ENCODE results near the gene TMF1. TPM values are rescaled to one million over a fixed set of nuclear protein-coding genes. Genes with fewer than 3 reads are reported as not detected.

TMF1 gene
- total RNA-seq, 1 donor from 2014 or later, result 15.6 TPM

DNA sequence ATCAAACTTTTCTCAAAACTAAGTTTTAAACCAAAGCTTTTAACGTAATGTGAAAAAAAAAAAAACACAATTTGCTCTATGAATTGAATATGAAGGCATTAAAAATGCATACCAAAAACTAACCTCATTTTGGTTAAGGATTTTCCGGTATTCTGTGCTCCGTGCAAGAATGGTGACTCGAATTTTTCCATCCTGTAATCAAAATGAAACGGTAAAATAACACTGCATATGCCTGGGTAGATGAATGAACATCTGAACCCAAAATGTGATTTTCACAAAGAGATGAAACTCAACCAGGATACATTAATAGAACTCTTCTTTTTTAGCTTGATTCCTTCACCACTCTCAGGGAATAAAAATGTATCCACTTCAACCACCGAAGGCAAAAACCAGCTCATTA is 64.8 kb downstream of the TMF1 start:
- H3K4me3 ChIP-seq (ENCODE audit: low read depth, low read length), result no peak overlapping the region
- DNase-seq (ENCODE audit: low read depth), result no peak
- TF ChIP-seq, protein P1, sequence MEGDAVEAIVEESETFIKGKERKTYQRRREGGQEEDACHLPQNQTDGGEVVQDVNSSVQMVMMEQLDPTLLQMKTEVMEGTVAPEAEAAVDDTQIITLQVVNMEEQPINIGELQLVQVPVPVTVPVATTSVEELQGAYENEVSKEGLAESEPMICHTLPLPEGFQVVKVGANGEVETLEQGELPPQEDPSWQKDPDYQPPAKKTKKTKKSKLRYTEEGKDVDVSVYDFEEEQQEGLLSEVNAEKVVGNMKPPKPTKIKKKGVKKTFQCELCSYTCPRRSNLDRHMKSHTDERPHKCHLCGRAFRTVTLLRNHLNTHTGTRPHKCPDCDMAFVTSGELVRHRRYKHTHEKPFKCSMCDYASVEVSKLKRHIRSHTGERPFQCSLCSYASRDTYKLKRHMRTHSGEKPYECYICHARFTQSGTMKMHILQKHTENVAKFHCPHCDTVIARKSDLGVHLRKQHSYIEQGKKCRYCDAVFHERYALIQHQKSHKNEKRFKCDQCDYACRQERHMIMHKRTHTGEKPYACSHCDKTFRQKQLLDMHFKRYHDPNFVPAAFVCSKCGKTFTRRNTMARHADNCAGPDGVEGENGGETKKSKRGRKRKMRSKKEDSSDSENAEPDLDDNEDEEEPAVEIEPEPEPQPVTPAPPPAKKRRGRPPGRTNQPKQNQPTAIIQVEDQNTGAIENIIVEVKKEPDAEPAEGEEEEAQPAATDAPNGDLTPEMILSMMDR (conservative IDR thresholded peaks at IDR 0.05; ENCODE audit: low read depth, low read length), result no peak

DNA sequence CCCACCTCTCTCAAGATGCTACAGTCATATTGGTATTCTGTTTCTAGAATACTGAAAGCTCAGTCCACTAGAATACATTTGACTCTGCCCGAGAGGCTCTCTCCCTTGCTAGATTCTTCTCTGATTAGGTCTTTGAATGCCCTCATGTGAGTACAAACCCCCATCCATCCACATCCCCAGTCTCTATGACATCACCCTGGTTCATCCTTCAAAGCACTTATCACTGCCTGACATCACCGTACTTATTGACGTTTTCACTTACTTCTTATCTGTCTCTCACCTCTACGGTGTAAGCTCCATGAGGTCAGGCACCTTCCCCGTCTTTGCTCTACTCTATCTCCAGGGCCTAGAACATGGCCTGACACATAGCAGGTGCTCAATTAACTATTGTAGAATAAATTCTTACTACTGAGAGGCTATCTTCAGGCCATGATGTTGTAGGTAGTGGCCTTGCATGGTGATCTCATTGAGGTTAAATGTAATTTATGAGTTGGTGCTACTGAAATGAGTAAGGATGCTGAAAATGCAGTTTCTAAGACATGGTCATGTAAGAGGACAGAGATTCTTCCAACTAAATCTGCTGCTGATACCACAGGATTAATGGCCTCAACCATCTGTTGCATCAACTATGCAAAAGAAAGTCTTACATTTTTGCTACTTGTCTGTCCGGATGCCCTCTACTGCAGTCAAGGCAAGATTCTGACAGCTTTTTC is 65.5 kb downstream of the TMF1 start:
- no peak for DNase-seq (ENCODE audit: low read depth)
- TF ChIP-seq, protein P1 (conservative IDR thresholded peaks at IDR 0.05; ENCODE audit: low read depth, low read length), result no peak
- no peak overlapping the region for H3K4me3 ChIP-seq (ENCODE audit: low read depth, low read length)

DNA sequence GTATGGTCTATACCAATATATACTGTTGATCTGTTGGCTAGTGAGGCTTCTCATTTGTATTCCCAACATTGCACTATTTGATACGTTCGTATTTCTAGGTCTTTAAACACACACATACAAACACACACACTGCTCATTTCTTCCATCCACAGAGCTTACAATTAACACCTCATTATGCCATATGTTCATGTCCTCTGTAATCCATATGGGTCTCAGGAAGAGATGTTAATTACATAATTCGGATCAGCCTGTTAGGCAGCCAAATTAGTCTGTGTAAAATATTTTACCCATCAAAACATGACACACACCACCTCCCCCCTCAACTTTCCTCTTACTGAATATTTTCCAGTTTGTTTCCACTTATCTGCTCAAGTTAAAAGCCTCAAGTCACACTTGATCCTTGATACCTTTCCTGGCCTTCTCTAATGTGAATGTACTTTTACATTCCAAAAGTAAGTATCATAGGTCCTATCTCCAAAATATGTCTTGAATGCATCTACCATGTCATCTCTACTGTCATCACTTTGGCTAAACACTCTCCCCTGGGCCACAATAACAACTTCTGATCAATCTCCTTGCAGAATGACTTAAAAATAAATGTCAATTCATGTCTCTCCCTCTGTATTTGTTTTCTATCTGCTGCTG is 66.9 kb downstream of the TMF1 start:
- TF ChIP-seq, protein P1 (conservative IDR thresholded peaks at IDR 0.05; ENCODE audit: low read depth, low read length), result no peak
- no peak overlapping the region for H3K4me3 ChIP-seq (ENCODE audit: low read depth, low read length)
- DNase-seq (ENCODE audit: low read depth), result no peak

DNA sequence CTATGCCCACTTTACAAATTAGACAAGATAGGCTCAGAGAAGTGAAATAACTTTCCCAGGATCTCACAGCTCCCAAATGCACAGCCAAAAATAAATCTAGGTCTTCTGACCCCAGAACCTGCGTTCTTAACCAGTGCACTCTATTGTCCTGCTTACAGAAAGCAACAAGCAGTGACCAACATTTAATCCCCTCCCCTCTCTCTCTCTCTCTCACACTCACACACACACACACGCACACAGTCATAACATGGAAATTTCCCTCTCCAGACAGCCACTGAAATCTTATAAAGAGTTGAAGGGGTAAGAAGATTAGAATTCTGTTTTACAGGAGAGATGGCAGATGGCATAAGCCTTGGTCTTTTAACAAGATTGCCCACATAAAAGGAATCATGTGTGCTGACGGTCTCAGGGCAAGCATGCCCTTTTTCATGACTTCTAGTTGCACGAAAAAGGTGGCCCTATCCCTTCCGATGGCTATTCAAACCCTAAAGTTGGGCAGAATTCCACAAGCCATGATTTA is 68.1 kb downstream of the TMF1 start:
- TF ChIP-seq, protein P1 (conservative IDR thresholded peaks at IDR 0.05; ENCODE audit: low read depth, low read length), result no peak
- no peak for DNase-seq (ENCODE audit: low read depth)
- H3K4me3 ChIP-seq (ENCODE audit: low read depth, low read length), result no peak overlapping the region

DNA sequence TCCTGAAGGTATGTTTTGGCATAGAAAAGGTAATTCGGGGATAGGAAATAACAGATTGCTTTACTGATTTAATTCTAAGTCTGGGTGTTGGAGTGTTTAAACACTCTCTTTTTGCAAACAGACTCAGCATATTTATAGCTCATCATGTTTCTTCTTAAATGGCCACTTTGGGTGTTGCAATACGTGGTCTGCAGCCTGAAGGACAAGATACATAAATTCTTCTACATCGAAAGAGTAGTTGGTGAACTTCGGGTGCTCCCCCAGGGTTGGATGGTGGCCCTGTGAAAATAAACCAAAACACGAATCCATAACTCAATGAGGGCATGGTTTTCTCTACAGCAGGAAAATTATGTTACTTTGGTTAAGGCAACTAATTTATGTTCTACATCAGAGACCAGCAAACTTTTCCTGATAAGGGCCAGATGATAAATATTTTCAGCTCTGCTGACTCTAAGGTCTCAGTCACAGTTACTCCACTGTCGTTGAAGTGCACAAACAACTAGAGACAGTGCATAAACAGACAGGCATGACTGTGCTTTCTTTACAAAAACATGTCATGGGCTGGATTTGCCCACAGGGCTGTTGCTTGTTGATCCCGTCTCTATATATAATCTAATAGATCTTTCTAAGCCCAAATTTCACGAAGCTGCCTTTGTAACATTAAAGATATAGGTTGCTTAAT is 74.5 kb downstream of the TMF1 start:
- H3K4me3 ChIP-seq (ENCODE audit: low read depth, low read length), result no peak overlapping the region
- DNase-seq (ENCODE audit: low read depth), result no peak
- TF ChIP-seq, protein P1 (conservative IDR thresholded peaks at IDR 0.05; ENCODE audit: low read depth, low read length), result no peak

DNA sequence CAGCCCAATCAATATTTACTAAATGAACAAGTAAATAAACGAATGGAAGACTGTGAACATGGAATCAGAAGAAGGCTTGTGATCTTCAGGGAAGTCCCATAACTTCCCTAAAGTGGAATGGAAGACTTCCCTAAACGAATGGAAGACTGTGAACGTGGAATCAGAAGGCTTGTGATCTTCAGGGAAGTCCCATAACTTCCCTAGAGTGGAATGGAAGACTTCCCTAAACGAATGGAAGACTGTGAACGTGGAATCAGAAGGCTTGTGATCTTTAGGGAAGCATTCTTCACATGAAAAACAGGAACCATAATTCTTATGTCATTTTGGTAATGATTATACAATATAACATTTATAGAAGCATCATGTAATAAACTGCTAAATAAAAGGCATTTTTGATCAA is 77.4 kb downstream of the TMF1 start:
- no peak for DNase-seq (ENCODE audit: low read depth)
- TF ChIP-seq, protein P1 (conservative IDR thresholded peaks at IDR 0.05; ENCODE audit: low read depth, low read length), result no peak
- H3K4me3 ChIP-seq (ENCODE audit: low read depth, low read length), result no peak overlapping the region

All from epithelial cell of proximal tubule (primary cell).